PFSK-1 (cell line): ENCODE measurements around the gene ACADSB.

Source experiments
- FOXP2 ChIP-seq: optimal IDR thresholded peaks from 2 replicates; pipeline ENCODE3; 2011; ENCODE audit warnings: borderline replicate concordance, control low read depth, inconsistent platforms; ENCODE audit not compliant: insufficient read depth; ENCODE audit errors: extremely low read length, extremely low read depth
- TAF1 ChIP-seq: IDR thresholded peaks from 2 replicates; pipeline ENCODE4 v1.6.1; 2012; ENCODE audit warnings: low read length, control low read depth, borderline replicate concordance; ENCODE audit not compliant: insufficient read depth
- TF ChIP-seq, protein P1 (sequence below), 2 experiments: IDR thresholded peaks; 2 replicates each; pipeline versions ENCODE4 v1.6.1 to v1.8.0; 2011 to 2012; ENCODE audit warnings: low read depth in 2 of 2, low read length in 2 of 2, control low read depth in 1 of 2, inconsistent platforms in 1 of 2, mild to moderate bottlenecking in 1 of 2, moderate library complexity in 1 of 2; ENCODE audit not compliant: insufficient read depth in 1 of 2

DNA sequence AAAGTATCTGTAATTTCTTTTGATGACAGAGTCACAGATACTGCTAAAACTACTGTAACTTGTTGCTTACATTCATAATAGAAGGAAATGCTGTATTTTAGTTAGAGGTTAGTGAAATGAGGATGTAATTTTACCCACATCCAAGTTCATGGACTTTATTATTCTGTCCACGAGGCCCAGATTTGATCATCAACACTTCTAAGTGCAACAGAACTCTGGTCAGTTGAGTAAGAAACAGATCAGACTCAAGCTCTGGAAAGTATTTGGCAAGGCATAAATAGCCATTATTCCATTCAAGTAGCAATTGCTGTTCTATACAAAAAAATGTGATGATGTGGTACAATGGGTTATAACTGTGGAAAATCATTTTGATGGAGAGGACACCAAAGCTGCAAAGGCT, 22.3 kb downstream of the ACADSB start:
- no peak for TF ChIP-seq TAF1
- TF ChIP-seq, protein P1, sequence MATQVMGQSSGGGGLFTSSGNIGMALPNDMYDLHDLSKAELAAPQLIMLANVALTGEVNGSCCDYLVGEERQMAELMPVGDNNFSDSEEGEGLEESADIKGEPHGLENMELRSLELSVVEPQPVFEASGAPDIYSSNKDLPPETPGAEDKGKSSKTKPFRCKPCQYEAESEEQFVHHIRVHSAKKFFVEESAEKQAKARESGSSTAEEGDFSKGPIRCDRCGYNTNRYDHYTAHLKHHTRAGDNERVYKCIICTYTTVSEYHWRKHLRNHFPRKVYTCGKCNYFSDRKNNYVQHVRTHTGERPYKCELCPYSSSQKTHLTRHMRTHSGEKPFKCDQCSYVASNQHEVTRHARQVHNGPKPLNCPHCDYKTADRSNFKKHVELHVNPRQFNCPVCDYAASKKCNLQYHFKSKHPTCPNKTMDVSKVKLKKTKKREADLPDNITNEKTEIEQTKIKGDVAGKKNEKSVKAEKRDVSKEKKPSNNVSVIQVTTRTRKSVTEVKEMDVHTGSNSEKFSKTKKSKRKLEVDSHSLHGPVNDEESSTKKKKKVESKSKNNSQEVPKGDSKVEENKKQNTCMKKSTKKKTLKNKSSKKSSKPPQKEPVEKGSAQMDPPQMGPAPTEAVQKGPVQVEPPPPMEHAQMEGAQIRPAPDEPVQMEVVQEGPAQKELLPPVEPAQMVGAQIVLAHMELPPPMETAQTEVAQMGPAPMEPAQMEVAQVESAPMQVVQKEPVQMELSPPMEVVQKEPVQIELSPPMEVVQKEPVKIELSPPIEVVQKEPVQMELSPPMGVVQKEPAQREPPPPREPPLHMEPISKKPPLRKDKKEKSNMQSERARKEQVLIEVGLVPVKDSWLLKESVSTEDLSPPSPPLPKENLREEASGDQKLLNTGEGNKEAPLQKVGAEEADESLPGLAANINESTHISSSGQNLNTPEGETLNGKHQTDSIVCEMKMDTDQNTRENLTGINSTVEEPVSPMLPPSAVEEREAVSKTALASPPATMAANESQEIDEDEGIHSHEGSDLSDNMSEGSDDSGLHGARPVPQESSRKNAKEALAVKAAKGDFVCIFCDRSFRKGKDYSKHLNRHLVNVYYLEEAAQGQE (IDR thresholded peaks at IDR 0.05; ENCODE audit: insufficient read depth in 1 of 2, low read depth in 2 of 2, low read length in 2 of 2) = no peak
- TF ChIP-seq FOXP2 = no peak
